Measurements from ENCODE around the gene ARID3A.

- no peak for TF ChIP-seq CTCF (conservative IDR thresholded peaks at IDR 0.05; ENCODE audit: low read depth, low read length)
- no peak for TF ChIP-seq EZH2 (IDR thresholded peaks at IDR 0.05; ENCODE audit: low read length, unreplicated experiment)
Measured at GRCh38 chr19:947707-948539, 22.1 kb downstream of the ARID3A start.
